Ascending aorta (tissue), 2 donors: Measurements from ENCODE around the gene DGCR2. TPM values are rescaled to one million over a fixed set of nuclear protein-coding genes. Genes with fewer than 3 reads are reported as not detected.
"Not testable (repeated sequence)": the region's sequence is repeated elsewhere in the genome, so short reads cannot be mapped to it uniquely, and the experiment has no call there.

Source experiments
- DNase-seq, 2 donors: peaks; one replicate each; pipeline ENCODE4 v3.0.0-alpha.2; 2019; ENCODE audit warnings: low spot score in 2 of 2
- H3K27ac ChIP-seq, 2 donors: fragments of 200-600 bp; sonication (generic); one replicate each; pipeline ENCODE4 v1.5.1; 2016 to 2017; ENCODE audit warnings: mild to moderate bottlenecking in 1 of 2
- H3K27me3 ChIP-seq: fragments of 200-600 bp; sonication (generic); one replicate; pipeline ENCODE4 v1.5.1; 2017
- H3K36me3 ChIP-seq, 2 donors: fragments of 200-600 bp; sonication (generic); one replicate each; pipeline ENCODE4 v1.5.1; 2016
- H3K4me1 ChIP-seq, 2 donors: fragments of 200-600 bp; sonication (generic); one replicate each; pipeline ENCODE4 v1.5.1; 2016 to 2017; ENCODE audit warnings: mild to moderate bottlenecking in 1 of 2
- H3K4me3 ChIP-seq, 2 donors: fragments of 200-600 bp; sonication (generic); one replicate each; pipeline ENCODE4 v1.5.1; 2016 to 2017; ENCODE audit warnings: mild to moderate bottlenecking in 1 of 2
- H3K9me3 ChIP-seq, 2 donors: fragments of 200-600 bp; sonication (generic); one replicate each; pipeline ENCODE4 v1.5.1; 2016
- CTCF ChIP-seq, 3 experiments: fragments of 200-600 bp in 2 of 3; fragments of 450-650 bp in 1 of 3; sonication (generic) in 2 of 3; IDR thresholded peaks; one replicate each; pipeline ENCODE4 v1.5.1; 2016 to 2019; ENCODE audit warnings: antibody characterized with exemption in 3 of 3, mild to moderate bottlenecking in 1 of 3, moderate library complexity in 1 of 3
- intact Hi-C: fragments of 100-400 bp; cut with DNase I; formaldehyde crosslinking; loops from one replicate; pipeline ENCODE4 v1.15.1; 2023
- total RNA-seq: library from RNA; depleted of rRNA; stranded (reverse); fragments of >200 nt; gene quantifications from one replicate; pipeline ENCODE4 v1.1.0, GENCODE V29; 2016

DGCR2 gene
- total RNA-seq, 1 donor from 2014 or later = 34.7 TPM

- no peak for TF ChIP-seq CTCF (IDR thresholded peaks at IDR 0.05)
- no peaks in the 10 kb centered on the region for H3K36me3 ChIP-seq
- intact Hi-C loops = no loop called here
- no peak for DNase-seq
- H3K4me1 ChIP-seq = no peaks in the 10 kb centered on the region
- no peak overlapping the region for H3K4me3 ChIP-seq
- no peaks in the 10 kb centered on the region for H3K27me3 ChIP-seq
- no peaks in the 10 kb centered on the region for H3K9me3 ChIP-seq
- H3K27ac ChIP-seq = no peak overlapping the region
Observed at GRCh38 chr22:19014886-19015285, 107.3 kb downstream of the DGCR2 start.

- H3K27me3 ChIP-seq, H3K4me3 ChIP-seq, intact Hi-C loops, DNase-seq, H3K27ac ChIP-seq, H3K4me1 ChIP-seq, H3K36me3 ChIP-seq, H3K9me3 ChIP-seq: not testable (repeated sequence)
Observed at GRCh38 chr22:19013881-19014598, 108.2 kb downstream of the DGCR2 start.

GRCh38 chr22:19013411-19013810 lies 108.8 kb downstream of the DGCR2 start:
- H3K27me3 ChIP-seq, H3K27ac ChIP-seq, H3K4me1 ChIP-seq, H3K4me3 ChIP-seq, intact Hi-C loops, H3K36me3 ChIP-seq, DNase-seq, H3K9me3 ChIP-seq: not testable (repeated sequence)

- H3K4me1 ChIP-seq = no peaks in the 10 kb centered on the region
- intact Hi-C loops = no loop called here
- H3K36me3 ChIP-seq = no peaks in the 10 kb centered on the region
- no peak for TF ChIP-seq CTCF (IDR thresholded peaks at IDR 0.05)
- no peak overlapping the region for H3K4me3 ChIP-seq
- DNase-seq = no peak
- no peaks in the 10 kb centered on the region for H3K9me3 ChIP-seq
- no peak overlapping the region for H3K27ac ChIP-seq
- H3K27me3 ChIP-seq = no peaks in the 10 kb centered on the region
Observed at GRCh38 chr22:19012308-19012986, 109.8 kb downstream of the DGCR2 start.

GRCh38 chr22:19011611-19012010 lies 110.6 kb downstream of the DGCR2 start:
- H3K9me3 ChIP-seq, H3K27ac ChIP-seq, H3K27me3 ChIP-seq, H3K4me1 ChIP-seq, intact Hi-C loops, DNase-seq, H3K4me3 ChIP-seq, H3K36me3 ChIP-seq: not testable (repeated sequence)

- no peak overlapping the region for H3K27ac ChIP-seq
- H3K4me3 ChIP-seq = no peak overlapping the region
- H3K36me3 ChIP-seq = no peaks in the 10 kb centered on the region
- no peak for TF ChIP-seq CTCF (IDR thresholded peaks at IDR 0.05)
- no peaks in the 10 kb centered on the region for H3K9me3 ChIP-seq
- intact Hi-C loops = no loop called here
- DNase-seq = no peak
- H3K27me3 ChIP-seq = no peaks in the 10 kb centered on the region
- H3K4me1 ChIP-seq = no peaks in the 10 kb centered on the region
Observed at GRCh38 chr22:19011075-19011474, 111.1 kb downstream of the DGCR2 start.

GRCh38 chr22:19005905-19006304 lies 116.3 kb downstream of the DGCR2 start:
- Histone ChIP-seq H3K36me3 (no peaks in the 10 kb centered on the region), H3K27ac (no peak overlapping the region), H3K9me3 (no peaks in the 10 kb centered on the region), H3K4me1 (no peaks in the 10 kb centered on the region), H3K27me3 (no peaks in the 10 kb centered on the region), H3K4me3 (no peak overlapping the region)
- no peak for TF ChIP-seq CTCF (IDR thresholded peaks at IDR 0.05)
- no peak for DNase-seq
- intact Hi-C loops = no loop called here
